GM12878 (cell line): ENCODE results near the gene DOK1. TPM values are rescaled to one million over a fixed set of nuclear protein-coding genes. Genes with fewer than 3 reads are reported as not detected.

Experiments used
- ATAC-seq: fragments of 200-7000 bp; cut with Tn5 transposase; 3 replicates; pipeline ENCODE4 v1.9.1; 2020; ENCODE audit warnings: mild to moderate bottlenecking, moderate library complexity
- BruUV-seq: library from RNA; stranded (reverse); fragments of 400-500 nt; replicated peaks from 2 replicates; lab custom pipeline; 2021; lab: Mats Ljungman, UMichigan
- CTCF ChIA-PET: fragments of 300-600 bp; sonication (Branson Sonifier 250); formaldehyde crosslinking; extraction: SDS; loops from one replicate; lab custom pipeline; 2021; ENCODE audit warnings: inconsistent platforms; lab: Yijun Ruan, JAX
- POLR2A ChIA-PET: fragments of 350-600 bp; formaldehyde crosslinking; extraction: SDS; loops from one replicate; lab custom pipeline; 2021; ENCODE audit warnings: inconsistent platforms; lab: Charles Lee
- RAD21 ChIA-PET: fragments of 300-600 bp; sonication (Branson Sonifier 250); formaldehyde crosslinking; loops from one replicate; lab custom pipeline; 2023; ENCODE audit warnings: antibody characterized with exemption; ENCODE audit not compliant: unreplicated experiment; lab: Charles Lee
- SMC1A ChIA-PET: fragments of 300-600 bp; sonication (Branson Sonifier 250); formaldehyde crosslinking; loops from one replicate; lab custom pipeline; 2023; ENCODE audit not compliant: unreplicated experiment, uncharacterized antibody; lab: Charles Lee
- DNase-seq: peaks from one replicate; pipeline ENCODE4 v3.0.0-alpha.2; 2011; ENCODE audit warnings: low read depth, low spot score
- FAIRE-seq: peaks from 3 replicates; lab custom pipeline; 2011; peaks lifted over from hg19 to GRCh38; lab: Jason Lieb, UNC
- H2AFZ ChIP-seq: 2 replicates; pipeline ENCODE4 v1.6.0; 2011; ENCODE audit warnings: low read depth, low read length, control low read depth; ENCODE audit not compliant: control insufficient read depth
- H3K27ac ChIP-seq: 2 replicates; pipeline ENCODE4 v1.5.1; 2011; ENCODE audit warnings: control low read depth; ENCODE audit not compliant: control insufficient read depth, insufficient read depth
- H3K27me3 ChIP-seq, 2 experiments: replicated peaks in 1 of 2; 2 replicates each; pipeline versions ENCODE4 v1.6.0 to v1.6.1; 2011; ENCODE audit warnings: low read length in 1 of 2; ENCODE audit not compliant: control insufficient read depth in 2 of 2, insufficient read depth in 2 of 2
- H3K36me3 ChIP-seq, 2 experiments: 2 replicates each; pipeline ENCODE4 v1.5.1; 2011; ENCODE audit warnings: low read length in 1 of 2; ENCODE audit not compliant: control insufficient read depth in 2 of 2, insufficient read depth in 2 of 2
- H3K4me1 ChIP-seq: 2 replicates; pipeline ENCODE4 v1.6.1; 2011; ENCODE audit warnings: mild to moderate bottlenecking, low read length, moderate library complexity, mixed read lengths; ENCODE audit not compliant: control insufficient read depth, insufficient read depth
- H3K4me2 ChIP-seq: 2 replicates; pipeline ENCODE4 v1.6.0; 2011; ENCODE audit warnings: control low read depth; ENCODE audit not compliant: control insufficient read depth, insufficient read depth
- H3K4me3 ChIP-seq: fragments of 200-600 bp; sonication (generic); 2 replicates; pipeline ENCODE4 v1.5.1; 2016
- H3K79me2 ChIP-seq: 2 replicates; pipeline ENCODE4 v1.6.0; 2011; ENCODE audit warnings: low read length; ENCODE audit not compliant: control insufficient read depth, insufficient read depth
- H3K9ac ChIP-seq: 2 replicates; pipeline ENCODE4 v1.8.0; 2011; ENCODE audit warnings: low read length, control low read depth, mixed read lengths; ENCODE audit not compliant: control insufficient read depth, insufficient read depth
- H3K9me3 ChIP-seq: replicated peaks from 3 replicates; pipeline ENCODE4 v1.5.1; 2011; ENCODE audit warnings: mild to moderate bottlenecking, low read length; ENCODE audit not compliant: control insufficient read depth, insufficient read depth
- H4K20me1 ChIP-seq: 2 replicates; pipeline ENCODE4 v1.6.0; 2011; ENCODE audit not compliant: control insufficient read depth, insufficient read depth
- ASH2L ChIP-seq: fragments of 300-600, 200-600 bp; sonication (generic); IDR thresholded peaks from 2 replicates; pipeline ENCODE4 v1.6.1; 2017; ENCODE audit warnings: low read depth, mild to moderate bottlenecking, borderline replicate concordance
- CEBPB ChIP-seq, 2 experiments: fragments of 150-350 bp in 1 of 2; IDR thresholded peaks; 2 replicates each; pipeline ENCODE4 v1.6.1; 2012 to 2014; ENCODE audit warnings: low read depth in 2 of 2, low read length in 2 of 2, borderline replicate concordance in 1 of 2, inconsistent platforms in 1 of 2
- EP300 ChIP-seq, 2 experiments: fragments of 150-350 bp in 1 of 2; IDR thresholded peaks; 2 replicates each; pipeline ENCODE4 v1.6.1; 2011 to 2012; ENCODE audit warnings: low read depth in 2 of 2, low read length in 2 of 2, borderline replicate concordance in 1 of 2, improper control_type of control experiment in 1 of 2, inconsistent platforms in 1 of 2; ENCODE audit not compliant: control insufficient read depth in 1 of 2
- NFIC ChIP-seq: IDR thresholded peaks from 2 replicates; pipeline ENCODE4 v1.6.1; 2012; ENCODE audit warnings: low read depth, mild to moderate bottlenecking, inconsistent platforms, low read length, moderate library complexity
- NR2C1 ChIP-seq: fragments of 450-650 bp; IDR thresholded peaks from 2 replicates; pipeline ENCODE4 v1.6.1; 2017; ENCODE audit warnings: antibody characterized with exemption, mild to moderate bottlenecking, moderate library complexity
- POLR2AphosphoS5 ChIP-seq: IDR thresholded peaks from 2 replicates; pipeline ENCODE4 v1.6.1; 2011; ENCODE audit warnings: mild to moderate bottlenecking, low read length, inconsistent platforms
- YY1 ChIP-seq: IDR thresholded peaks from 2 replicates; pipeline ENCODE4 v1.6.1; 2011; ENCODE audit warnings: low read depth, mild to moderate bottlenecking, low read length
- WGBS: methylation state at CpG from one replicate; pipeline ENCODE4 v1.1.6; 2016; ENCODE audit warnings: low lambda C conversion rate; ENCODE audit not compliant: insufficient replicate concordance, insufficient coverage; ENCODE audit errors: missing lambda C conversion rate; 5-methylcytosine and 5-hydroxymethylcytosine counted together
- in situ Hi-C: fragments of 300-500 bp; cut with MboI; formaldehyde crosslinking; loops from 9 replicates; pipeline ENCODE4 v1.14.3; 2018; ENCODE audit warnings: mixed read lengths
- intact Hi-C: fragments of 100-400 bp; cut with micrococcal nuclease; formaldehyde crosslinking; loops from one replicate; pipeline ENCODE4 v1.14.2; 2022; ENCODE audit not compliant: unreplicated experiment
- polyA plus RNA-seq, 11 experiments: library from polyadenylated mRNA; depleted of rRNA in 4 of 11; unstranded in 6 of 11; stranded (reverse) in 5 of 11; fragments of >200 nt; fragmentation: Nextera tagmentation in 4 of 11; fragmentation: Illumina TruSeq in 1 of 11; extraction: Ambion mirVana in 4 of 11; extraction: Trizol in 1 of 11; gene quantifications; 1 replicate in 1 of 11; 2 replicates in 10 of 11; pipeline versions ENCODE4 v1.2.1 to v1.2.3, GENCODE V29; 2011 to 2016; ENCODE audit warnings: inconsistent platforms in 2 of 11, missing spikeins in 2 of 11, low read depth in 1 of 11
- total RNA-seq, 4 experiments: library from RNA; depleted of rRNA in 3 of 4; stranded (reverse); fragments of >200 nt in 3 of 4; fragmentation: Illumina TruSeq in 1 of 4; extraction: Trizol in 1 of 4; gene quantifications; 2 replicates each; pipeline versions ENCODE4 v1.2.1 to v1.2.3, GENCODE V29; 2013 to 2021
- TF ChIP-seq, protein P1 (sequence below): fragments of 150-350 bp; IDR thresholded peaks from 2 replicates; pipeline ENCODE4 v1.6.1; 2014; ENCODE audit warnings: mild to moderate bottlenecking, low read depth, low read length
- TF ChIP-seq, protein P2 (sequence below): fragments of 450-650 bp; IDR thresholded peaks from 2 replicates; pipeline ENCODE4 v1.6.1; 2017; ENCODE audit warnings: low read depth, mild to moderate bottlenecking, moderate library complexity
- TF ChIP-seq, protein P3 (sequence below): fragments of 450-650 bp; IDR thresholded peaks from 2 replicates; pipeline ENCODE4 v1.6.1; 2017; ENCODE audit warnings: mild to moderate bottlenecking, moderate library complexity

The DOK1 gene
- total and polyA plus RNA-seq, 10 of the 15 experiments (the other 5 are each of a cell fraction or from before 2014, with no cell fraction given) = 1.4 to 104 (median 59.7) TPM

DNA sequence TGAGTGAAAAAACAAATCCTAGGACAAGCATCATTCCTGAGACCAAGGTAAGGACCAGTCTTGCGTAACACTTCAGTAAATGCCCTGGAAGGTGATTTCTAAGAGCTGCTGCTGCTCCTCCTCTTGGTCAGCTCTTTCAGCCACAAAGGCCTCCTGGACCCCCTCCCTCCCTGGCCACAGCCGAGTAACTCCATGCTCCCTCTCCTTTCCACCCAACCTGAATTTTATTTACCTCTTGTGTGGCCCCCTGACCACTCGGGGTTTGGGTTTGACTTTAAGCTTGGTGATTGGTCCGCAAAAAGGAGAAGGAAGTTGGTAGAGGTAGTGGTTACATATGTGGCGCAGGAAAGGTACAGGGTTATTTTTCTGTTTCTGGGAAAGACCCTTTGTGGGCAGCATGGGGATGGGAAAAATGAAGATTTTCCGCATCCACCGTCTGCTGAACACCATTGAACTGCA, 15.6 kb upstream of the DOK1 start:
- Histone ChIP-seq H3K4me2 (peak overlapping the region; percentile 78), H3K4me1 (peaks cover 15% of the 10 kb centered on the region), H3K27ac (peak overlapping the region; percentile 65), H4K20me1 (no peaks in the 10 kb centered on the region), H3K79me2 (no peaks in the 10 kb centered on the region), H3K36me3 (peaks cover 3 to 7% of the 10 kb centered on the region in 2 experiments; a peak in 3 of 4 replicates), H3K9ac (no peak overlapping the region), H3K9me3 (no peaks in the 10 kb centered on the region), H3K27me3 (no peaks in the 10 kb centered on the region), H3K4me3 (peak overlapping the region; percentile 12; the same call in 1 of the 2 replicates), H2AFZ (peak overlapping the region; percentile 57)
- ChIA-PET SMC1A (interaction anchor here (0.7 to 4.0 kb wide), 13 partner anchors 9 to 84 kb away, joined by 3 to 40 read pairs (median 5); partner anchors contain the start of genes AUP1, HTRA2 and INO80B), CTCF (interaction anchor here (0.8 to 14.3 kb wide), 12 partner anchors 9 to 51 kb away, joined by 3 to 96 read pairs (median 6); partner anchors contain the start of genes AUP1, DQX1 and HTRA2), POLR2A (interaction anchor here (0.8 to 2.5 kb wide), 12 partner anchors 9 to 360 kb away, joined by 3 to 19 read pairs (median 5); partner anchors contain the start of genes AUP1, HTRA2 and MOB1A), RAD21 (interaction anchor here (0.9 to 3.8 kb wide), 11 partner anchors 9 to 118 kb away, joined by 3 to 30 read pairs (median 4); partner anchors contain the start of genes AUP1, C2orf81, CCDC142 and DOK1)
- no TSS peak for BruUV-seq
- DNase-seq (peak; percentile 40), FAIRE-seq (no peak), ATAC-seq (peak; percentile 85)
- intact Hi-C loops (no loop called here), in situ Hi-C loops (no loop called here)
- WGBS = 3% methylated on average over 7 of the region's 7 CpGs
- TF ChIP-seq YY1 = no peak
- TF ChIP-seq, protein P1, sequence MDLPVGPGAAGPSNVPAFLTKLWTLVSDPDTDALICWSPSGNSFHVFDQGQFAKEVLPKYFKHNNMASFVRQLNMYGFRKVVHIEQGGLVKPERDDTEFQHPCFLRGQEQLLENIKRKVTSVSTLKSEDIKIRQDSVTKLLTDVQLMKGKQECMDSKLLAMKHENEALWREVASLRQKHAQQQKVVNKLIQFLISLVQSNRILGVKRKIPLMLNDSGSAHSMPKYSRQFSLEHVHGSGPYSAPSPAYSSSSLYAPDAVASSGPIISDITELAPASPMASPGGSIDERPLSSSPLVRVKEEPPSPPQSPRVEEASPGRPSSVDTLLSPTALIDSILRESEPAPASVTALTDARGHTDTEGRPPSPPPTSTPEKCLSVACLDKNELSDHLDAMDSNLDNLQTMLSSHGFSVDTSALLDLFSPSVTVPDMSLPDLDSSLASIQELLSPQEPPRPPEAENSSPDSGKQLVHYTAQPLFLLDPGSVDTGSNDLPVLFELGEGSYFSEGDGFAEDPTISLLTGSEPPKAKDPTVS = no peak
- no peak for TF ChIP-seq ASH2L
- TF ChIP-seq, protein P2, sequence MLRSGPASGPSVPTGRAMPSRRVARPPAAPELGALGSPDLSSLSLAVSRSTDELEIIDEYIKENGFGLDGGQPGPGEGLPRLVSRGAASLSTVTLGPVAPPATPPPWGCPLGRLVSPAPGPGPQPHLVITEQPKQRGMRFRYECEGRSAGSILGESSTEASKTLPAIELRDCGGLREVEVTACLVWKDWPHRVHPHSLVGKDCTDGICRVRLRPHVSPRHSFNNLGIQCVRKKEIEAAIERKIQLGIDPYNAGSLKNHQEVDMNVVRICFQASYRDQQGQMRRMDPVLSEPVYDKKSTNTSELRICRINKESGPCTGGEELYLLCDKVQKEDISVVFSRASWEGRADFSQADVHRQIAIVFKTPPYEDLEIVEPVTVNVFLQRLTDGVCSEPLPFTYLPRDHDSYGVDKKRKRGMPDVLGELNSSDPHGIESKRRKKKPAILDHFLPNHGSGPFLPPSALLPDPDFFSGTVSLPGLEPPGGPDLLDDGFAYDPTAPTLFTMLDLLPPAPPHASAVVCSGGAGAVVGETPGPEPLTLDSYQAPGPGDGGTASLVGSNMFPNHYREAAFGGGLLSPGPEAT = peak; percentile 70; the same call in 1 of the 2 replicates
- TF ChIP-seq, protein P3, sequence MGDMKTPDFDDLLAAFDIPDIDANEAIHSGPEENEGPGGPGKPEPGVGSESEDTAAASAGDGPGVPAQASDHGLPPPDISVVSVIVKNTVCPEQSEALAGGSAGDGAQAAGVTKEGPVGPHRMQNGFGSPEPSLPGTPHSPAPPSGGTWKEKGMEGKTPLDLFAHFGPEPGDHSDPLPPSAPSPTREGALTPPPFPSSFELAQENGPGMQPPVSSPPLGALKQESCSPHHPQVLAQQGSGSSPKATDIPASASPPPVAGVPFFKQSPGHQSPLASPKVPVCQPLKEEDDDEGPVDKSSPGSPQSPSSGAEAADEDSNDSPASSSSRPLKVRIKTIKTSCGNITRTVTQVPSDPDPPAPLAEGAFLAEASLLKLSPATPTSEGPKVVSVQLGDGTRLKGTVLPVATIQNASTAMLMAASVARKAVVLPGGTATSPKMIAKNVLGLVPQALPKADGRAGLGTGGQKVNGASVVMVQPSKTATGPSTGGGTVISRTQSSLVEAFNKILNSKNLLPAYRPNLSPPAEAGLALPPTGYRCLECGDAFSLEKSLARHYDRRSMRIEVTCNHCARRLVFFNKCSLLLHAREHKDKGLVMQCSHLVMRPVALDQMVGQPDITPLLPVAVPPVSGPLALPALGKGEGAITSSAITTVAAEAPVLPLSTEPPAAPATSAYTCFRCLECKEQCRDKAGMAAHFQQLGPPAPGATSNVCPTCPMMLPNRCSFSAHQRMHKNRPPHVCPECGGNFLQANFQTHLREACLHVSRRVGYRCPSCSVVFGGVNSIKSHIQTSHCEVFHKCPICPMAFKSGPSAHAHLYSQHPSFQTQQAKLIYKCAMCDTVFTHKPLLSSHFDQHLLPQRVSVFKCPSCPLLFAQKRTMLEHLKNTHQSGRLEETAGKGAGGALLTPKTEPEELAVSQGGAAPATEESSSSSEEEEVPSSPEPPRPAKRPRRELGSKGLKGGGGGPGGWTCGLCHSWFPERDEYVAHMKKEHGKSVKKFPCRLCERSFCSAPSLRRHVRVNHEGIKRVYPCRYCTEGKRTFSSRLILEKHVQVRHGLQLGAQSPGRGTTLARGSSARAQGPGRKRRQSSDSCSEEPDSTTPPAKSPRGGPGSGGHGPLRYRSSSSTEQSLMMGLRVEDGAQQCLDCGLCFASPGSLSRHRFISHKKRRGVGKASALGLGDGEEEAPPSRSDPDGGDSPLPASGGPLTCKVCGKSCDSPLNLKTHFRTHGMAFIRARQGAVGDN = no peak
- TF ChIP-seq NFIC = peak; percentile 86
- TF ChIP-seq NR2C1 = no peak
- 0 out of 4 replicates have a peak, but pooled peaks of 1 of the 2 experiments have one; percentile 36 for TF ChIP-seq CEBPB (IDR thresholded peaks at IDR 0.05; ENCODE audit: borderline replicate concordance in 1 of 2, low read depth in 2 of 2, low read length in 2 of 2)
- no peak for TF ChIP-seq POLR2AphosphoS5
- peak in 1 of 2 experiments; percentile 35; a peak in 1 of 4 replicates for TF ChIP-seq EP300 (IDR thresholded peaks at IDR 0.05; ENCODE audit: borderline replicate concordance in 1 of 2, control insufficient read depth in 1 of 2, low read depth in 2 of 2, low read length in 2 of 2)
